GM23248 (cell line): ENCODE data around the gene DCUN1D5. TPM values are rescaled to one million over a fixed set of nuclear protein-coding genes. Genes with fewer than 3 reads are reported as not detected.
"Not testable (repeated sequence)": the region's sequence is repeated elsewhere in the genome, so short reads cannot be mapped to it uniquely, and the experiment has no call there.

ENCODE experiments used
- DNase-seq: peaks from one replicate; pipeline ENCODE4 v3.0.0-alpha.2; 2015
- H2AFZ ChIP-seq: fragments of 200-600 bp; sonication (generic); 2 replicates; pipeline ENCODE4 v1.6.1; 2016; ENCODE audit warnings: antibody characterized with exemption
- H3F3A ChIP-seq: fragments of 200-600 bp; sonication (generic); 2 replicates; pipeline ENCODE4 v1.6.1; 2016; ENCODE audit warnings: mild to moderate bottlenecking, antibody characterized with exemption, mixed run types; ENCODE audit not compliant: insufficient read depth
- H3K27ac ChIP-seq: fragments of 200-600 bp; sonication (generic); 2 replicates; pipeline ENCODE4 v1.5.1; 2016; ENCODE audit warnings: mild to moderate bottlenecking
- H3K27me3 ChIP-seq: fragments of 200-600 bp; sonication (generic); replicated peaks from 2 replicates; pipeline ENCODE4 v1.6.1; 2016; ENCODE audit warnings: mild to moderate bottlenecking; ENCODE audit not compliant: insufficient read depth
- H3K36me3 ChIP-seq: fragments of 200-600 bp; sonication (generic); 2 replicates; pipeline ENCODE4 v1.6.1; 2016; ENCODE audit warnings: low read depth, mild to moderate bottlenecking
- H3K4me1 ChIP-seq: fragments of 200-600 bp; sonication (generic); 2 replicates; pipeline ENCODE4 v1.6.1; 2016; ENCODE audit warnings: mild to moderate bottlenecking; ENCODE audit not compliant: insufficient read depth
- H3K4me2 ChIP-seq: fragments of 200-600 bp; sonication (generic); one replicate; pipeline ENCODE4 v1.6.1; 2016; ENCODE audit warnings: mild to moderate bottlenecking; ENCODE audit not compliant: unreplicated experiment
- H3K4me3 ChIP-seq: fragments of 200-600 bp; sonication (generic); 2 replicates; pipeline ENCODE4 v1.5.1; 2016; ENCODE audit warnings: mild to moderate bottlenecking
- H3K79me2 ChIP-seq: fragments of 200-600 bp; sonication (generic); 2 replicates; pipeline ENCODE4 v1.6.1; 2016; ENCODE audit warnings: mild to moderate bottlenecking; ENCODE audit not compliant: insufficient read depth
- H3K9ac ChIP-seq: fragments of 200-600 bp; sonication (generic); 2 replicates; pipeline ENCODE4 v1.6.1; 2016; ENCODE audit warnings: mild to moderate bottlenecking
- H3K9me2 ChIP-seq: fragments of 200-600 bp; sonication (generic); 2 replicates; pipeline ENCODE4 v1.6.1; 2016; ENCODE audit warnings: mixed run types, mild to moderate bottlenecking, moderate library complexity; ENCODE audit not compliant: insufficient read depth
- H3K9me3 ChIP-seq: fragments of 200-600 bp; sonication (generic); one replicate; pipeline ENCODE4 v1.6.1; 2017; ENCODE audit warnings: low read depth
- H4K20me1 ChIP-seq: fragments of 200-600 bp; sonication (generic); 2 replicates; pipeline ENCODE4 v1.6.0; 2016; ENCODE audit not compliant: insufficient read depth
- EZH2 ChIP-seq: fragments of 200-600 bp; sonication (generic); IDR thresholded peaks from 2 replicates; pipeline ENCODE4 v1.6.1; 2018; ENCODE audit warnings: antibody characterized with exemption, mild to moderate bottlenecking; ENCODE audit not compliant: insufficient read depth, poor library complexity, severe bottlenecking
- EZH2phosphoT487 ChIP-seq: fragments of 200-600 bp; sonication (generic); IDR thresholded peaks from 2 replicates; pipeline ENCODE4 v1.6.1; 2018; ENCODE audit warnings: antibody characterized with exemption, moderate library complexity, mild to moderate bottlenecking, low read depth; ENCODE audit not compliant: insufficient read depth
- WGBS, 2 experiments: methylation state at CpG; one replicate each; pipeline ENCODE4 v1.1.6; 2015 to 2017; ENCODE audit warnings: low lambda C conversion rate in 2 of 2, low coverage in 1 of 2; ENCODE audit errors: missing lambda C conversion rate in 2 of 2; 5-methylcytosine and 5-hydroxymethylcytosine counted together
- in situ Hi-C: fragments of 300-500 bp; cut with MboI; formaldehyde crosslinking; loops from 2 replicates; pipeline ENCODE4 v1.15.0; 2020
- polyA plus RNA-seq: library from polyadenylated mRNA; unstranded; fragments of >200 nt; fragmentation: Nextera tagmentation; extraction: Ambion mirVana; gene quantifications from 2 replicates; pipeline ENCODE4 v1.2.1, GENCODE V29; 2016
- total RNA-seq: library from RNA; depleted of rRNA; stranded (reverse); fragments of >200 nt; shearing (Covaris generic); gene quantifications from 2 replicates; pipeline ENCODE4 v1.2.3, GENCODE V29; 2014

Gene DCUN1D5
- total and polyA plus RNA-seq, 2 experiments from 2014 or later, result 73.5 to 76.0 TPM

DNA sequence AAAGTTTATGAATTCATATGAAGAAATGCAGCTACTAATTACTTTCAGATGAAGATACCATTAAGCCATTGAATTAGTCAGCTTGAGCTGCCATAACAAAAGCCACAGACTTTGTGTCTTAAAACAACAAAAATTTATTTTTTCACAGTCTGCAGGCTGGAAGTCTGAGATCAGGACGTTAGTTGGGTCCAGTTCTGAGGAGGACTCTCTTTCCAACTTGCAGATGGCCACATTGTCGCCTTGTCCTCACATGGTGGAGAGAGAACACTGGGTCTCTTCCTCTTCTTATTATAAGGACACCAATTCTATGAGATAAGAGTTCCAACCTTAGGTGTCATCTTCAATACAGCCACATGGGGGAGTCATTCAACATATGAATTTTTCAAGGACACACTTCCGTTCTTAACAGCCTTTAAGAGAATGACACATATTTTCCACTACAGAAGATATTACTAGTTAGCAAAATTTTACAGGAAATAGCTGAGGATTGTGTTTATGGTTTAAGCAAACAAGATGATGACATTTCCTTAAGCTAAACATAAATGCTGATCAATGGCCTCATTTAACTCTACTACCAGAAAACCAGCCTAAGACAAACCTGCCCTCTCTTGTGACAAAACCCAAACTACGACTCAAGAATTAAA lies 56.0 kb downstream of the DCUN1D5 start:
- Histone ChIP-seq H3K4me1 (peaks cover 15% of the 10 kb centered on the region), H3K27me3 (no peaks in the 10 kb centered on the region), H3K9me2 (no peaks in the 10 kb centered on the region), H3K9ac (no peak overlapping the region), H3K4me3 (peak overlapping the region; percentile 23; the same call in 1 of the 2 replicates), H4K20me1 (no peaks in the 10 kb centered on the region), H3K27ac (peak overlapping the region; percentile 61), H2AFZ (peak overlapping the region; percentile 83), H3K79me2 (no peaks in the 10 kb centered on the region), H3F3A (peaks cover 17% of the 10 kb centered on the region; the same call in 1 of the 2 replicates), H3K36me3 (no peaks in the 10 kb centered on the region), H3K9me3 (no peaks in the 10 kb centered on the region), H3K4me2 (peak overlapping the region; percentile 55)
- in situ Hi-C loops, result no loop called here
- whole genome bisulfite sequencing, 2 experiments, result 3 to 4% methylated on average over 4 of the region's 4 CpGs
- TF ChIP-seq EZH2phosphoT487 (no peak), EZH2 (no peak)
- DNase-seq, result peak; percentile 95

DNA sequence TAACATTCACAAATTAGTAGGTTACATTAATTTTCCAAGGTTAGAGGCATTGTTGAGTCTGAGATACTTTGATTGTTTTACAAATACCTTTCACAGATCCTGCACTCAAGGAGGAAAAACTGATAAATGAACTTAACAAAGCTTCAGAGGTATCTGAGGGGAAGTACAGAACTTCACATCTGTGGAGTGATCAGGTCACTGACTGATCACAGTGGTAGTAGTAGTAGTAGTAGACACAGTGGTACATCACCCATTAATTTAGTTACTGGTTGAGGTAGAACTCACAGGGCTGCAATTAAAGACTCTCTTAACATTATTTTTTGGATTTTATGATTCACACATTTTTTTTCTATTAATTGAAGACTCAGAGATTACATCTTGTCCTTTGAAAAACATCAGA lies 56.7 kb downstream of the DCUN1D5 start:
- peak overlapping the region; percentile 83; the same call in 1 of the 2 replicates for H2AFZ ChIP-seq
- no peak for DNase-seq
- no peaks in the 10 kb centered on the region for H3K9me2 ChIP-seq
- H3K27ac ChIP-seq, result no peak overlapping the region; the same call in 1 of the 2 replicates
- H3K4me3 ChIP-seq, result no peak overlapping the region
- peaks cover 17% of the 10 kb centered on the region; the same call in 1 of the 2 replicates for H3F3A ChIP-seq
- peak overlapping the region; percentile 55 for H3K4me2 ChIP-seq
- peaks cover 15% of the 10 kb centered on the region for H3K4me1 ChIP-seq
- in situ Hi-C loops, result no loop called here
- no peaks in the 10 kb centered on the region for H3K36me3 ChIP-seq
- no peaks in the 10 kb centered on the region for H3K9me3 ChIP-seq
- no peak for TF ChIP-seq EZH2
- no peak for TF ChIP-seq EZH2phosphoT487
- H3K9ac ChIP-seq, result no peak overlapping the region
- H3K79me2 ChIP-seq, result no peaks in the 10 kb centered on the region
- no peaks in the 10 kb centered on the region for H4K20me1 ChIP-seq
- H3K27me3 ChIP-seq, result no peaks in the 10 kb centered on the region

DNA sequence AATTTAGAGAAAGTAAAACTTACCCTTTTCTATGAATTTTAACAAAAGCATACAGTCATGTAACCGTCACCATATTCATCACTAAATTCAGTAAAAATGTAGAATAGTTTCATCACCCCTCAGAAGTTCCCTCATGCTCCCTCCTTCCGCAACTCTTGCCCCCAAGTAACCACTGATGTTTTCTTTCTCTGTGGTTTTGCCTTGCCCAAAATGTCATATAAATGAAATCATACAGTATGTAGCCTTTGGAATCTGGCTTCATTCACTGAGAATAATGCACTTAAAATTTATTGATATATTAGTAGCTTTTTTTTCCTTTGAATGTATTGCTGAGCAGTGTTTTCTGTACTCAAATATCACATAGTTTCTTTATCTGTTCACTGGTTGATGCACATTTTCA lies 60.1 kb downstream of the DCUN1D5 start:
- DNase-seq, result peak; percentile 13
- Histone ChIP-seq H3K36me3 (no peaks in the 10 kb centered on the region), H3K4me1 (peaks cover 15% of the 10 kb centered on the region), H3K4me2 (no peak overlapping the region), H3K9me2 (no peaks in the 10 kb centered on the region), H2AFZ (no peak overlapping the region), H3K4me3 (no peak overlapping the region), H3K27ac (no peak overlapping the region), H3K79me2 (no peaks in the 10 kb centered on the region), H4K20me1 (no peaks in the 10 kb centered on the region), H3K27me3 (no peaks in the 10 kb centered on the region), H3K9ac (no peak overlapping the region), H3K9me3 (no peaks in the 10 kb centered on the region), H3F3A (peaks cover 16% of the 10 kb centered on the region; the same call in 1 of the 2 replicates)
- WGBS, 2 experiments, result 94 to 96% methylated on average over 2 of the region's 2 CpGs
- TF ChIP-seq EZH2 (no peak), EZH2phosphoT487 (no peak)
- in situ Hi-C loops, result no loop called here

DNA sequence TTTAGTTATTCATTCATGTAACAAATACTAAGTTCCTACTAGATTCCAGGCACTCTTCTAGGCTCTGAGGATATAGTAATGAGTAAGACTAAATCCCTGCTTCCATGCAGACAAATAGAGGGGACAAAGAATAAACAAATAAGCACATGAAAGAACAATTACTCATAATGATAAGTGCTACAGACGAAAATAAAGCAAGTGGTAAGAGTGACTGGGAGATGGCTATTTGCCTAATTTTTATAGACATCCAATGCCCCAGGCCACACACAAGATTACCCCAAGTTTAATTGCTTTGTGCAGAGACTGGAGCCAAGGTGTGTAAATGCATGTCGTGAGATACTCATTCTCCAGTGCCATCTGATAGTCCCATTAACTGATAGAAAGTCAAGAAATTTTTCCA lies 62.6 kb downstream of the DCUN1D5 start:
- H3K4me3 ChIP-seq, result no peak overlapping the region
- H4K20me1 ChIP-seq, result no peaks in the 10 kb centered on the region
- no peak overlapping the region for H3K27ac ChIP-seq

DNA sequence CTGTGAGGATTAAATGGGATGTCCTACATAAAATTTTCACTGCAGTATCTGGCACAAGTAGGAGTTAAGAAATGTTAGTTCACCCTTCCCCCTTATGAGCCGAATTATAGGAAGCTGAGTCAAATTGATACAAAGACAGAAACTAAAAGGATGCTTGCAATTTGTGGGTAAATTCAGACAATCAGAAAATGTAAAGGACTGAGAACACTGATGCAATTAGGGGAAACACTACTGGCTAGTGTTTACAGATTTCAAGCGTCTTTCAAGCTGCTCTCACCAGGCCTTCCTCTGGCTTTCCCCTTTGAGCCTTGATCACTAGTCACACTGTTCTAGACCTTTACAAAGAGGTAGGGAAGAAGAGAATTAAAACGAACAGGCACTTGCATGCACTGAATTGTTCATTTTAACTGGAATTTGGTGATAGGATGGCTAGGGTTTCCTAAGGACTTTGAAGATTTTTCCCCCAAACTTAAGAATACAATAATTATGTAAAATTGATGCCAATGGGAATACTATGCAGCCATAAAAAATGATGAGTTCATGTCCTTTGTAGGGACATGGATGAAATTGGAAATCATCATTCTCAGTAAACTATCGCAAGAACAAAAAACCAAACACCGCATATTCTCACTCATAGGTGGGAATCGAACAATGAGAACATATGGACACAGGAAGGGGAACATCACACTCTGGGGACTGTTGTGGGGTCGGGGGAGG lies 63.5 kb downstream of the DCUN1D5 start:
- 88 to 89% methylated on average over 7 of the region's 7 CpGs for WGBS, 2 experiments
- H3K9me2 ChIP-seq, H2AFZ ChIP-seq, H4K20me1 ChIP-seq, H3K79me2 ChIP-seq, H3K9ac ChIP-seq, DNase-seq, H3K4me1 ChIP-seq, H3K4me3 ChIP-seq, H3K27ac ChIP-seq, H3K9me3 ChIP-seq, H3K27me3 ChIP-seq, H3K4me2 ChIP-seq, in situ Hi-C loops, H3K36me3 ChIP-seq: not testable (repeated sequence)
- H3F3A ChIP-seq, result peaks cover 10% of the 10 kb centered on the region; the same call in 1 of the 2 replicates

More for the DNA sequence above, 62.6 kb downstream of the DCUN1D5 start:
- H2AFZ ChIP-seq, result no peak overlapping the region
- DNase-seq, result no peak
- peaks cover 4% of the 10 kb centered on the region; the same call in 1 of the 2 replicates for H3F3A ChIP-seq
- no peaks in the 10 kb centered on the region for H3K9me2 ChIP-seq
- no peaks in the 10 kb centered on the region for H3K27me3 ChIP-seq
- in situ Hi-C loops, result no loop called here
- H3K9ac ChIP-seq, result no peak overlapping the region
- no peaks in the 10 kb centered on the region for H3K9me3 ChIP-seq
- no peak overlapping the region for H3K4me2 ChIP-seq
- 59 to 71% methylated on average over 2 of the region's 2 CpGs for WGBS, 2 experiments
- H3K4me1 ChIP-seq, result no peaks in the 10 kb centered on the region
- no peaks in the 10 kb centered on the region for H3K79me2 ChIP-seq
- TF ChIP-seq EZH2 (no peak), EZH2phosphoT487 (no peak)
- H3K36me3 ChIP-seq, result no peaks in the 10 kb centered on the region
